IPS-18a (cell line): ENCODE measurements around the gene CALHM5.
A peak's percentile ranks its signal among the peaks of the same experiment; 100 is the strongest.
"Not testable (repeated sequence)": the region's sequence is repeated elsewhere in the genome, so short reads cannot be mapped to it uniquely, and the experiment has no call there.

ENCODE experiments used
- H3K27ac ChIP-seq: one replicate; pipeline ENCODE4 v1.5.1; 2013; ENCODE audit warnings: low read length
- H3K27me3 ChIP-seq: one replicate; pipeline ENCODE4 v1.6.1; 2013; ENCODE audit warnings: mild to moderate bottlenecking, low read length; ENCODE audit not compliant: control insufficient read depth, insufficient read depth
- H3K36me3 ChIP-seq: one replicate; pipeline ENCODE4 v1.6.1; 2013; ENCODE audit warnings: low read depth, low read length; ENCODE audit not compliant: control insufficient read depth
- H3K4me1 ChIP-seq: one replicate; pipeline ENCODE4 v1.6.1; 2013; ENCODE audit warnings: low read depth, low read length; ENCODE audit not compliant: control insufficient read depth
- H3K4me3 ChIP-seq: one replicate; pipeline ENCODE4 v1.5.1; 2013; ENCODE audit warnings: low read length
- H3K9ac ChIP-seq: one replicate; pipeline ENCODE4 v1.6.1; 2013; ENCODE audit warnings: mild to moderate bottlenecking, low read length, moderate library complexity
- H3K9me3 ChIP-seq: one replicate; pipeline ENCODE4 v1.6.1; 2013; ENCODE audit warnings: low read depth, low read length; ENCODE audit not compliant: control insufficient read depth

The CALHM5 gene

DNA sequence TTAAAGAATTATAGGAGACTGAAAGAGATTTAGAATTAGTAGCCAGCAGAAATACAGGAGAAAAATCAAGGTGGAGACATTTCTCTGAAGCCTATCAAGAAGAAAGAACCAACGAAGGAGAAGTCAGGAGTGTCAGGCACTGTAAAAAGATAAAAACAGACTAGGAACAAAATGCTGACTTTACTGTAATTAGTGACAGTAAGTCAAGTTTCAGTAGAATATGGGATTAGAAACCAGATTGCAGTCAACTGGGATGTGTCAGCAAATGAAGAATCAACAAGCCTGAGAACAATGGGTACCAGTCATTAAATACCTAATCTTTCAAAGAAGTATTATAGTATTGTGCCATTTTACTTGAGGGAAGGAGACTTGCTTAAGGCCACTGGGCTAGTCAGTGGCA, 28.7 kb upstream of the CALHM5 start:
- Histone ChIP-seq H3K36me3 (no peaks in the 10 kb centered on the region), H3K4me3 (no peak overlapping the region), H3K9ac (no peak overlapping the region), H3K27ac (no peak overlapping the region), H3K27me3 (no peaks in the 10 kb centered on the region), H3K4me1 (no peaks in the 10 kb centered on the region), H3K9me3 (no peaks in the 10 kb centered on the region)

DNA sequence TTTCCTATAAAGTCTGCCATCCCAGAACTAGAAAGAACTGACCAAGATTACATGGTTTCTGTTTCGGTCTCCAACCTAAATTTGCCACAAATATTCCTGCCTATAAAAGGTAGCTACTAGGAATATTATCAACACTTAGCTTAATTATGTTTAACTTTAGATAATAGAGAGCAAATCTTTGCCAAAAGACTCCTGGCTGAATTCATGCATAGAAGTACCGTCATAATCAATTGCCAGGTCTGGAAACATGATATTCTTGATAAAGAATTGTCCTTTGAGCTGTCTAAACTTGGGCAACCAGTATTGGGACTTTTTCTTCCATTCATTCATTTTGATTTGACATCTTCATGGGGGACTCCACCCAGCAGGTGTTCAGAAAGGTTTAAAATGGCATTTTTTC, 27.8 kb upstream of the CALHM5 start:
- H3K9ac ChIP-seq: no peak overlapping the region
- no peaks in the 10 kb centered on the region for H3K4me1 ChIP-seq
- no peaks in the 10 kb centered on the region for H3K27me3 ChIP-seq
- H3K27ac ChIP-seq: no peak overlapping the region
- no peaks in the 10 kb centered on the region for H3K36me3 ChIP-seq
- H3K4me3 ChIP-seq: no peak overlapping the region
- no peaks in the 10 kb centered on the region for H3K9me3 ChIP-seq

- Histone ChIP-seq H3K4me1 (no peaks in the 10 kb centered on the region), H3K27ac (no peak overlapping the region), H3K36me3 (no peaks in the 10 kb centered on the region), H3K9ac (no peak overlapping the region), H3K4me3 (no peak overlapping the region), H3K27me3 (no peaks in the 10 kb centered on the region), H3K9me3 (no peaks in the 10 kb centered on the region)
These were observed 25.8 kb upstream of the CALHM5 start for GRCh38 chr6:116485559-116486184.

DNA sequence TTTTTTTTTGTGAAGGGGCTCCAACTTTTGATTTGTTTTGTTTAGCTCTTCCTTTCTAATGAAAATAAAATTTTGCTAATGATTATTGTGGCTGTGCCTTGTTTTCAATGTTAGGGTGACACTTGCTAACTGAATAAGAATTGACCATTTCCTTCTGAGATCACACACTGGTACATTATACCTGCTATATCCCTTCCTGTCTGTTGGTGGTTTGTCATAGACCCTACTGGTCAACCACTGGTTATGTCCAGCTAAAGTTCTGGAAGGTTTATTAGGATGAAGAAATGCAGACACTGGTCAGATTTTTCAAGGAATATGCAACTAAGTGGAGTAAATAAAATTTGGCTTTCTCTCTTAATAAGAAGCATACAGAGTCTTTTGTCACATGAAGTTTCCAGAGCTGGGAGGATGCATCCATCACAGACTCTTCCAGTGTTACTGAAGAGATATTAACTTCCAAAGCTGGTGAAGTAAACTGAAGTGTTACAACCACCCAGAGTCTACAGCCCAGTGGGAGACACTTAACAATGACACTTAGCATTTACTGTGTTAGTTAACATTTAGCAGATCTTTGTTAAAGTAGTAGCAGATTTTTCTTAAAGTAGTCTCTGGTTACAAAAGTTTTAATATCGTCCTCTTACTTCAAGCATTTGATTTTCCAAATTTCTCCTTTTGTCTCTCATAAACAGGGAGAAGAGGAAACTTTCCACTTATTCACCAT, 19.7 kb upstream of the CALHM5 start:
- H3K4me1 ChIP-seq: peaks cover 5% of the 10 kb centered on the region
- H3K9me3 ChIP-seq: no peaks in the 10 kb centered on the region
- no peaks in the 10 kb centered on the region for H3K36me3 ChIP-seq
- H3K27ac ChIP-seq: no peak overlapping the region
- no peak overlapping the region for H3K4me3 ChIP-seq
- H3K27me3 ChIP-seq: no peaks in the 10 kb centered on the region
- no peak overlapping the region for H3K9ac ChIP-seq

DNA sequence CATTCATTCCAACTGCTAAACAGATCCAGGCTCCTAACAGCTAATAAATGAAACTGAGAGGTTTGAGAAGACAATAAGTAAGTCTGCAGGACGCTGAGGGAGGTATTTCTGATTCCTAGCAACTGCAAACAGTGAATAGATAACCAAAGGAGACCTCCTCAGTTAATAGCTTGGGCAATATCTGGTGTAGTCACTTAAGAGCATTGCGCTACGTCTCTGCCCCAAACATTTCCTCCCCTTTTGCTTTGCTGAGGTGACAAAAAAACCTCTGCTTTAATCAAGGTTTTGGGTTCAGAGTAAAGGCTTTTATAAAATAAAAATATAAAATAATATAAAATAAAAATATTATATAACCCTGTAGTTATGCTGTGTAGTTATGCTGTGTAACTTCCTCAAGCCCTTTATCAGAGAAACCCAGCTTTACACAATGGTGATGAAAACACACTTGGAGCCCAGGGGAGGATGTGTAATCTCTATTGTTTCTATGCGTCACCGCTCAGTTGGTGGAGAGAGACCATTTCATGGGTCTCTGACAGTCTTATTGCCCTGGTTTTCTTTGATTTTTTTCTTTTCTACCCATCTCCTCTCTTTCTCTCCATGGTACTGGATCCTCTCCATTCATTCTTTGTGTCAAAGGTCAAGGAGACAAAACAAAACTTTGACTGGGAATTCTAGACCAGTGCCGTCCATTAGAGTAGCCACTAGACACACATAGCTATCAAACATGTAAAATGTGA, 18.9 kb upstream of the CALHM5 start:
- H3K9ac ChIP-seq: no peak overlapping the region
- no peaks in the 10 kb centered on the region for H3K36me3 ChIP-seq
- peaks cover 5% of the 10 kb centered on the region for H3K4me1 ChIP-seq
- no peak overlapping the region for H3K4me3 ChIP-seq
- H3K9me3 ChIP-seq: no peaks in the 10 kb centered on the region
- H3K27me3 ChIP-seq: no peaks in the 10 kb centered on the region
- H3K27ac ChIP-seq: no peak overlapping the region

DNA sequence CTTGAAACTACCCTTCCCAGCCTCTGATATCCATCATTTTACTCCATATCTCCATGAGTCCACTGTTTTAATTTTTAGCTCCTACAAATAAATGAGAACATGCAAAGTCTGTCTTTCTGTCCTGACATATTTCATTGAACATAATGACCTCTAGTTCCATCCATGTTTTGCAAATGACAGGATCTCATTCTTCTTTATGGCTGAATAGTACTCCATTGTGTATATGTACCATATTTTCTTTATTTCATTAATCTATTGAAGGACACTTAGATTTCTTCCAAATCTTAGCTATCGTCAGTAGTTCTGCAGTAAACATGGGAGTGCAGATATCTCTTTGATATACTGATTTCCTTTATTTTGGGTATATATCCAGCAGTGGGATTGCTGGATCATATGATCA, 16.3 kb upstream of the CALHM5 start:
- not testable (repeated sequence) for H3K4me3 ChIP-seq, H3K27ac ChIP-seq, H3K9ac ChIP-seq, H3K27me3 ChIP-seq, H3K4me1 ChIP-seq, H3K36me3 ChIP-seq, H3K9me3 ChIP-seq

- Histone ChIP-seq H3K4me1 (peaks cover 1% of the 10 kb centered on the region), H3K27me3 (no peaks in the 10 kb centered on the region), H3K4me3 (no peak overlapping the region), H3K9ac (no peak overlapping the region), H3K36me3 (no peaks in the 10 kb centered on the region), H3K27ac (no peak overlapping the region), H3K9me3 (no peaks in the 10 kb centered on the region)
These were observed 14.2 kb upstream of the CALHM5 start for GRCh38 chr6:116497113-116497676.

DNA sequence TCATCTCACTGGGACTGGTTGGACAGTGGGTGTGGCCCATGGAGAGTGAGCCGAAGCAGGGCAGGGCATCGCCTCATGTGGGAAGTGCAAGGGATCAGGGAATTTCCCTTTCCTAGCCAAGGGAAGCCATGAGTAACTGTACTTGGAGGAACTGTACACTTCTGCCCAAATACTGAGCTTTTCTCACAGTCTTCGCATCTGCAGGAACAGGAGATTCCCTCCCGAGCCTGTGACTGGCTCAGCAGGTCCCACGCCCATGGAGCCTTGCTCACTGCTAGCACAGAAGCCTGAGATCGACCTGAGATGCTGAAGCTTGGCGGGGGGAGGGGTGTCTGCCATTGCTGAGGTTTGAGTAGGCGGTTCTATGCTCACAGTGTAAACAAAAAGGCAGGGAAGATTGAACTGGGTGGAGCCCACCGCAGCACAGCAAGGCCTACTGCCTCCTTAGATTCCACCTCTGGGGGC, 10.4 kb upstream of the CALHM5 start:
- Histone ChIP-seq H3K9me3 (no peaks in the 10 kb centered on the region), H3K27ac (no peak overlapping the region), H3K27me3 (no peaks in the 10 kb centered on the region), H3K4me1 (no peaks in the 10 kb centered on the region), H3K4me3 (no peak overlapping the region), H3K9ac (no peak overlapping the region), H3K36me3 (no peaks in the 10 kb centered on the region)

DNA sequence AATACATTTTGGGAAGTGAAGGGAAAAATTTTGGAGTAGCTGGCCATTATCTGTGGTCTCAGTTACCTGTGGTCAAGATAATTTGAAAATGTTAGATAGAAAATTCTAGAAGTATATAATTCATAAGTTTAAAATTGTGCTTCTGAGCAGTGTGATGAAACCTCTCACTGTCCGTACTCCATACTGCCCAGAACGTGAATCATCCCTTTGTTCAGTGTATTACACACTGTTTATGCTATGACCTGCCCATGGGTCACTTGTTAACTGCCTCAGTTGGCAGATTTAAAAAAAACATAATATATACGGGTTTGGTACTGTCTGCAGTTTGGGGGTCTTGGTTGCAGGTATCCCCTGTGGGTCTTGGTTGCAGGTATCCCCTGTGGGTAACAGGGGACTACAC, 4.1 kb upstream of the CALHM5 start:
- H3K9ac ChIP-seq: no peak overlapping the region
- H3K36me3 ChIP-seq: no peaks in the 10 kb centered on the region

GRCh38 chr6:116508527-116508926, 2.9 kb upstream of the CALHM5 start:
- Histone ChIP-seq H3K27me3 (no peaks in the 10 kb centered on the region), H3K36me3 (no peaks in the 10 kb centered on the region), H3K9me3 (no peaks in the 10 kb centered on the region), H3K4me3 (no peak overlapping the region), H3K4me1 (peaks cover 8% of the 10 kb centered on the region), H3K27ac (no peak overlapping the region), H3K9ac (no peak overlapping the region)

More for the DNA sequence above, 4.1 kb upstream of the CALHM5 start:
- Histone ChIP-seq H3K4me1 (peaks cover 8% of the 10 kb centered on the region), H3K9me3 (no peaks in the 10 kb centered on the region), H3K27me3 (no peaks in the 10 kb centered on the region), H3K4me3 (no peak overlapping the region), H3K27ac (no peak overlapping the region)

DNA sequence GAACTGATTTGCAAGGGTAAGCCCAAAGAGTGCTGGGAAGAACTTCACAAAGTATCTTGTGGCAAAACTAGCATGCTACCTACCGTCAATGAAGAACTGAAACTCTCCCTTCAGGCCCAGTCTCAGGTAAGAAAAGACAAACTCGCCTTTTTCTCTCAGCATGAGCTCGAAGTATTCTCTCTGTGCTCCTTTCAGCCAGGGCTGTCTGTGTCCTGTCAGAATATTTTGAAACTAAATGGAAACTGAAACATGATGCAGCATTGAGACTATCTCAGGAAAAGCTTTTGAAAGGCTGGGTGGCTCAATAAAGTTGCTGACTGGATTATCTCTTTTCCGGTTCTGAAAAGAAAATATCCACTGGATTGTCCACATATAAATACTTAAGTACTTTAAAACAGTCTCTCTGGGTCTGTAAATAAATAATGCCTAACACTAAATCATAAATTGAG, 696 bp downstream of the CALHM5 start:
- H3K4me3 ChIP-seq: no peak overlapping the region
- H3K4me1 ChIP-seq: peaks cover 8% of the 10 kb centered on the region
- no peaks in the 10 kb centered on the region for H3K9me3 ChIP-seq
- no peaks in the 10 kb centered on the region for H3K27me3 ChIP-seq
- H3K9ac ChIP-seq: peak overlapping the region; percentile 20
- H3K36me3 ChIP-seq: no peaks in the 10 kb centered on the region
- no peak overlapping the region for H3K27ac ChIP-seq
